CD4-positive, CD25-positive, alpha-beta regulatory T cell (primary cell): ENCODE data around the gene DCTPP1. TPM values are rescaled to one million over a fixed set of nuclear protein-coding genes. Genes with fewer than 3 reads are reported as not detected.
"Not testable (repeated sequence)": the region's sequence is repeated elsewhere in the genome, so short reads cannot be mapped to it uniquely, and the experiment has no call there.

Source experiments
- ATAC-seq, 2 donors: fragments of 150-1000 bp; cut with Tn5 transposase; one replicate each; pipeline ENCODE4 v1.10.0; 2021; ENCODE audit warnings: low read depth in 2 of 2, moderate number of reproducible peaks in 2 of 2, moderate library complexity in 1 of 2
- DNase-seq, 3 donors: peaks; one replicate each; pipeline versions ENCODE4 v3.0.0 to v3.0.0-alpha.2; 2012 to 2022; ENCODE audit warnings: mixed read lengths in 1 of 3
- H3K27ac ChIP-seq: one replicate; pipeline ENCODE4 v1.7.0; 2013; ENCODE audit warnings: mild to moderate bottlenecking, low read length; ENCODE audit not compliant: insufficient read depth, poor library complexity, severe bottlenecking
- H3K27me3 ChIP-seq: one replicate; pipeline ENCODE4 v1.7.0; 2013; ENCODE audit warnings: low read length; ENCODE audit not compliant: control insufficient read depth, insufficient read depth
- H3K36me3 ChIP-seq: one replicate; pipeline ENCODE4 v1.7.0; 2013; ENCODE audit warnings: mild to moderate bottlenecking, low read length, moderate library complexity; ENCODE audit not compliant: control insufficient read depth, insufficient read depth
- H3K4me1 ChIP-seq: 2 replicates; pipeline ENCODE4 v1.7.0; 2013; ENCODE audit warnings: mild to moderate bottlenecking, low read length; ENCODE audit not compliant: insufficient read depth, control insufficient read depth, poor library complexity, severe bottlenecking
- H3K4me3 ChIP-seq: one replicate; pipeline ENCODE4 v1.7.0; 2013; ENCODE audit warnings: low read depth, mild to moderate bottlenecking, low read length, moderate library complexity
- H3K9me3 ChIP-seq, 2 experiments: 1 replicate in 1 of 2; 2 replicates in 1 of 2; pipeline ENCODE4 v1.7.0; 2013; ENCODE audit warnings: low read length in 2 of 2, mild to moderate bottlenecking in 1 of 2, moderate library complexity in 1 of 2; ENCODE audit not compliant: control insufficient read depth in 2 of 2
- H3K27ac Mint-ChIP-seq, 3 donors: one replicate each; pipeline ENCODE4 v1.8.0; 2020 to 2022; ENCODE audit warnings: mild to moderate bottlenecking in 3 of 3, mixed read lengths in 3 of 3, moderate library complexity in 2 of 3
- H3K27me3 Mint-ChIP-seq: one replicate; pipeline ENCODE4 v1.8.0; 2022; ENCODE audit warnings: mild to moderate bottlenecking, mixed read lengths
- H3K36me3 Mint-ChIP-seq: one replicate; pipeline ENCODE4 v1.8.0; 2020; ENCODE audit warnings: mixed read lengths
- H3K4me1 Mint-ChIP-seq, 4 donors: one replicate each; pipeline ENCODE4 v1.8.0; 2020 to 2022; ENCODE audit warnings: mixed read lengths in 4 of 4, mild to moderate bottlenecking in 1 of 4
- H3K4me3 Mint-ChIP-seq, 4 donors: one replicate each; pipeline ENCODE4 v1.8.0; 2020 to 2022; ENCODE audit warnings: mild to moderate bottlenecking in 4 of 4, mixed read lengths in 4 of 4, moderate library complexity in 3 of 4
- H3K9me3 Mint-ChIP-seq, 7 donors: one replicate each; pipeline ENCODE4 v1.8.0; 2020 to 2022; ENCODE audit warnings: mixed read lengths in 7 of 7, mild to moderate bottlenecking in 3 of 7, moderate library complexity in 2 of 7
- polyA plus RNA-seq, 4 donors: library from polyadenylated mRNA; unstranded; fragments of 300-500 nt; fragmentation: Illumina TruSeq; gene quantifications; one replicate each; pipeline ENCODE4 v1.2.3, GENCODE V29; 2021
- total RNA-seq: library from RNA; stranded (reverse); gene quantifications from one replicate; pipeline ENCODE4 v1.2.3, GENCODE V29; 2022

The DCTPP1 gene
- total and polyA plus RNA-seq, 5 donors from 2014 or later: 20.1 to 110 (median 102) TPM

GRCh38 chr16:30397056-30397455 lies 32.8 kb downstream of the DCTPP1 start:
- ATAC-seq (no peak), DNase-seq (no peak)
- Mint-ChIP-seq H3K27me3 (no peaks in the 10 kb centered on the region), H3K27ac (peak overlapping the region in 1 of 3 donors; percentile 48), H3K4me1 (peaks cover 5 to 58% (median 27%) of the 10 kb centered on the region in 4 donors), H3K9me3 (no peaks in the 10 kb centered on the region), H3K36me3 (peaks cover 12% of the 10 kb centered on the region), H3K4me3 (peak overlapping the region; percentile 54 to 92 (median 84))
- no peak overlapping the region for H3K27ac ChIP-seq
- peaks cover 33% of the 10 kb centered on the region for H3K4me1 ChIP-seq
- no peaks in the 10 kb centered on the region for H3K27me3 ChIP-seq
- no peak overlapping the region for H3K4me3 ChIP-seq
- no peaks in the 10 kb centered on the region for H3K36me3 ChIP-seq
- H3K9me3 ChIP-seq: no peaks in the 10 kb centered on the region

- Histone ChIP-seq H3K4me3 (peak overlapping the region; percentile 83), H3K4me1 (peaks cover 33% of the 10 kb centered on the region)
- Mint-ChIP-seq H3K4me3 (peak overlapping the region; percentile 82 to 92 (median 89)), H3K36me3 (peaks cover 12% of the 10 kb centered on the region), H3K4me1 (peaks cover 5 to 56% (median 25%) of the 10 kb centered on the region in 4 donors), H3K27ac (peak overlapping the region in 1 of 3 donors; percentile 89)
- H3K27me3 Mint-ChIP-seq, H3K27ac ChIP-seq, H3K27me3 ChIP-seq, H3K36me3 ChIP-seq, H3K9me3 Mint-ChIP-seq, H3K9me3 ChIP-seq, ATAC-seq, DNase-seq: not testable (repeated sequence)
Observed at GRCh38 chr16:30396627-30397026, 33.2 kb downstream of the DCTPP1 start.

GRCh38 chr16:30395992-30396585 lies 33.7 kb downstream of the DCTPP1 start:
- ATAC-seq: no peak
- Mint-ChIP-seq H3K4me1 (peaks cover 5 to 52% (median 22%) of the 10 kb centered on the region in 4 donors), H3K27ac (peak overlapping the region in 2 of 3 donors; percentile 86 to 89), H3K27me3 (no peaks in the 10 kb centered on the region), H3K9me3 (no peaks in the 10 kb centered on the region), H3K4me3 (peak overlapping the region; percentile 82 to 92 (median 88)), H3K36me3 (peaks cover 12% of the 10 kb centered on the region)
- no peaks in the 10 kb centered on the region for H3K9me3 ChIP-seq
- H3K36me3 ChIP-seq: no peaks in the 10 kb centered on the region
- no peak for DNase-seq
- peak overlapping the region; percentile 23 for H3K27ac ChIP-seq
- H3K4me1 ChIP-seq: peaks cover 33% of the 10 kb centered on the region
- peak overlapping the region; percentile 83 for H3K4me3 ChIP-seq
- no peaks in the 10 kb centered on the region for H3K27me3 ChIP-seq

- Histone ChIP-seq H3K36me3 (no peaks in the 10 kb centered on the region), H3K9me3 (no peaks in the 10 kb centered on the region), H3K4me3 (peak within 1 kb of the TSS; percentile 83), H3K27ac (peak within 1 kb of the TSS; percentile 63), H3K27me3 (no peaks in the 10 kb centered on the region), H3K4me1 (peaks cover 29% of the 10 kb centered on the region)
- H3K4me3 Mint-ChIP-seq: peak within 1 kb of the TSS; percentile 85 to 92 (median 92)
- H3K9me3 Mint-ChIP-seq: no peaks in the 10 kb centered on the region
- peak; percentile 82 to 84 for ATAC-seq
- peak; percentile 43 to 65 (median 51) for DNase-seq
- peaks cover 12% of the 10 kb centered on the region for H3K36me3 Mint-ChIP-seq
- peaks cover 5 to 44% (median 19%) of the 10 kb centered on the region in 4 donors for H3K4me1 Mint-ChIP-seq
- H3K27me3 Mint-ChIP-seq: no peaks in the 10 kb centered on the region
- peak within 1 kb of the TSS; percentile 86 to 89 (median 88) for H3K27ac Mint-ChIP-seq
Observed at GRCh38 chr16:30395155-30395991, 34.5 kb downstream of the DCTPP1 start, which contains the start of gene ZNF48. Gene ZNF48 (plus strand): TSS chr16:30395420. CDS start chr16:30395795, 375 bp downstream.

- peaks cover 5 to 37% (median 14%) of the 10 kb centered on the region in 4 donors for H3K4me1 Mint-ChIP-seq
- H3K9me3 Mint-ChIP-seq: no peaks in the 10 kb centered on the region
- peak in 1 of 2 donors; percentile 1 for ATAC-seq
- no peaks in the 10 kb centered on the region for H3K36me3 ChIP-seq
- H3K27ac ChIP-seq: peak overlapping the region; percentile 63
- H3K27me3 Mint-ChIP-seq: no peaks in the 10 kb centered on the region
- H3K9me3 ChIP-seq: no peaks in the 10 kb centered on the region
- H3K4me3 Mint-ChIP-seq: peak overlapping the region; percentile 82 to 92 (median 86)
- DNase-seq: no peak
- H3K27me3 ChIP-seq: no peaks in the 10 kb centered on the region
- peak overlapping the region; percentile 73 to 89 (median 88) for H3K27ac Mint-ChIP-seq
- H3K4me3 ChIP-seq: no peak overlapping the region
- peaks cover 22% of the 10 kb centered on the region for H3K4me1 ChIP-seq
- peaks cover 12% of the 10 kb centered on the region for H3K36me3 Mint-ChIP-seq
Observed at GRCh38 chr16:30394592-30395154, 35.2 kb downstream of the DCTPP1 start.

- Histone ChIP-seq H3K27me3 (no peaks in the 10 kb centered on the region), H3K27ac (peak overlapping the region; percentile 100)
Observed at GRCh38 chr16:30383521-30383920, 46.3 kb downstream of the DCTPP1 start.

GRCh38 chr16:30382111-30382881 lies 47.5 kb downstream of the DCTPP1 start, which contains the start of gene SEPTIN1:
Gene SEPTIN1 (minus strand): TSS chr16:30382561. CDS start chr16:30382542, 19 bp downstream.
- ATAC-seq (peak; percentile 40 to 45), DNase-seq (peak; percentile 60 to 92 (median 82))
- peak within 1 kb of the TSS; percentile 94 to 98 (median 96) for H3K4me3 Mint-ChIP-seq
- H3K4me3 ChIP-seq: peak within 1 kb of the TSS; percentile 82
- peak within 1 kb of the TSS; percentile 100 for H3K27ac ChIP-seq
- H3K27ac Mint-ChIP-seq: peak within 1 kb of the TSS; percentile 92 to 100 (median 100)
- H3K27me3 Mint-ChIP-seq: peaks cover 9% of the 10 kb centered on the region
- peaks cover 0 to under 1% (median 0%) of the 10 kb centered on the region in 7 donors for H3K9me3 Mint-ChIP-seq
- peaks cover 4% of the 10 kb centered on the region for H3K36me3 Mint-ChIP-seq
- peaks cover 0 to 71% (median 35%) of the 10 kb centered on the region in 4 donors for H3K4me1 Mint-ChIP-seq
- H3K36me3 ChIP-seq: no peaks in the 10 kb centered on the region
- H3K27me3 ChIP-seq: no peaks in the 10 kb centered on the region
- peaks cover 65% of the 10 kb centered on the region for H3K4me1 ChIP-seq
- no peaks in the 10 kb centered on the region for H3K9me3 ChIP-seq

More at GRCh38 chr16:30383521-30383920, 46.3 kb downstream of the DCTPP1 start:
- H3K4me3 Mint-ChIP-seq: peak overlapping the region; percentile 13 to 98 (median 94)
- H3K27ac Mint-ChIP-seq: peak overlapping the region; percentile 92 to 100 (median 100)
- H3K9me3 Mint-ChIP-seq: no peaks in the 10 kb centered on the region
- no peaks in the 10 kb centered on the region for H3K36me3 ChIP-seq
- H3K9me3 ChIP-seq: no peaks in the 10 kb centered on the region
- ATAC-seq (no peak), DNase-seq (no peak)
- peaks cover 55% of the 10 kb centered on the region for H3K4me1 ChIP-seq
- peaks cover 4% of the 10 kb centered on the region for H3K36me3 Mint-ChIP-seq
- peaks cover under 1% of the 10 kb centered on the region for H3K27me3 Mint-ChIP-seq
- peaks cover 0 to 60% (median 28%) of the 10 kb centered on the region in 4 donors for H3K4me1 Mint-ChIP-seq
- peak overlapping the region; percentile 40 for H3K4me3 ChIP-seq
